ENCODE measurements around the gene ELL. TPM values are rescaled to one million over a fixed set of nuclear protein-coding genes. Genes with fewer than 3 reads are reported as not detected.

Gene ELL
- total RNA-seq, 1 experiment from 2014 or later, result 21.0 TPM

DNA sequence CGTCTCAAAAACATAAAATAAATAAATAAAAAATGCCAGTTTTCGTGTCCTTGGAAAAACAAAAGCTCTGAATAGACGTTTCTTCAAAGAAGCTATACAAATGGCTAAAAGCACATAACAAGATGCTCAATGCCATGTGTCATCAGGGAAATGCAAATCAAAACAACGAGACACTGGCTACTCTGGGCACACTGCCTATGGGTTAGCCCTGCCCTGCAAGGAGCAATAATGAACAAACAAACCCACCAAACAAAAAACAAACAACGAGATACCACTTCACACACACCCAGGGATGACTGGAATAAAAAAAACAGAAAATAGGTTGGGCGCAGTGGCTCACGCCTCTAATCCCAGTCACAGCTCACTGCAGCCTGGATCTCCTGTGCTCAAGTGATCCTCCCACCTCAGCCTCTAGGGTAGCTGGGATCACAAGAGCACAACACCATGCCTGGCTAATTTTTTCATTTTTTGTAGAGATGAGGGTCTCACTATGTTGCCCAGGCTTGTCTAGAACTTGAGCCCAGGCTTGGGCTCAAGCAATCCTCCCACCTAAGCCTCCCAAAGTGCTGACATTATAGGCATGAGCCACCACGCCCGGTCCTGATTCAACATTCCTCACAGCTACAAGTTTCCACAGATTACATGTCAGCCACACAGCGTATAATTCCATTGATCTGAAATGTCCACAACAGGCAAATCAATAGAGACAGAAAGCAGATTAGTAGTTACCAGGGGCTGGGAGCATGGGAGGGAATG lies 68.4 kb downstream of the ELL start:
- H3K27me3 ChIP-seq (ENCODE audit: low read length), result no peaks in the 10 kb centered on the region
- peak; percentile 84 for ATAC-seq
- BruUV-seq (replicated peaks), result no TSS peak
- peak overlapping the region; percentile 40 for H3K4me2 ChIP-seq (ENCODE audit: low read length)
- ChIA-PET POLR2A (ENCODE audit: unreplicated experiment) (no interaction called here), CTCF (interaction anchor here (1.5 kb wide), 1 partner anchor 9 kb away, joined by 10 read pairs; no protein-coding TSS in a partner anchor)
- 0 out of 2 replicates have a peak overlapping the region, but pooled peaks have one; percentile 1 for H3K9ac ChIP-seq (ENCODE audit: low read length)
- DNase-seq, result peak; percentile 81
- H4K20me1 ChIP-seq (ENCODE audit: low read length), result no peaks in the 10 kb centered on the region
- H2AFZ ChIP-seq (ENCODE audit: low read length), result no peak overlapping the region
- H3K27ac ChIP-seq (ENCODE audit: low read length), result peak overlapping the region; percentile 79
- H3K79me2 ChIP-seq (ENCODE audit: low read length), result no peaks in the 10 kb centered on the region
- intact Hi-C loops (cut with micrococcal nuclease), result loop anchor here (1.0 kb wide), 1 partner anchor 8 kb away; no protein-coding TSS in a partner anchor
- peaks cover 21% of the 10 kb centered on the region for H3K4me1 ChIP-seq (ENCODE audit: insufficient read depth, low read length)
- no peak overlapping the region for H3K4me3 ChIP-seq (ENCODE audit: low read length)
- H3K9me3 ChIP-seq (ENCODE audit: low read length), result no peaks in the 10 kb centered on the region
- no peaks in the 10 kb centered on the region for H3K9me2 ChIP-seq (replicated peaks; ENCODE audit: low read length)
- no peaks in the 10 kb centered on the region for H3F3A ChIP-seq (ENCODE audit: low read length, unreplicated experiment)
- TF ChIP-seq EZH2 (IDR thresholded peaks at IDR 0.05; ENCODE audit: low read length, unreplicated experiment), result no peak
- TF ChIP-seq, protein P1, sequence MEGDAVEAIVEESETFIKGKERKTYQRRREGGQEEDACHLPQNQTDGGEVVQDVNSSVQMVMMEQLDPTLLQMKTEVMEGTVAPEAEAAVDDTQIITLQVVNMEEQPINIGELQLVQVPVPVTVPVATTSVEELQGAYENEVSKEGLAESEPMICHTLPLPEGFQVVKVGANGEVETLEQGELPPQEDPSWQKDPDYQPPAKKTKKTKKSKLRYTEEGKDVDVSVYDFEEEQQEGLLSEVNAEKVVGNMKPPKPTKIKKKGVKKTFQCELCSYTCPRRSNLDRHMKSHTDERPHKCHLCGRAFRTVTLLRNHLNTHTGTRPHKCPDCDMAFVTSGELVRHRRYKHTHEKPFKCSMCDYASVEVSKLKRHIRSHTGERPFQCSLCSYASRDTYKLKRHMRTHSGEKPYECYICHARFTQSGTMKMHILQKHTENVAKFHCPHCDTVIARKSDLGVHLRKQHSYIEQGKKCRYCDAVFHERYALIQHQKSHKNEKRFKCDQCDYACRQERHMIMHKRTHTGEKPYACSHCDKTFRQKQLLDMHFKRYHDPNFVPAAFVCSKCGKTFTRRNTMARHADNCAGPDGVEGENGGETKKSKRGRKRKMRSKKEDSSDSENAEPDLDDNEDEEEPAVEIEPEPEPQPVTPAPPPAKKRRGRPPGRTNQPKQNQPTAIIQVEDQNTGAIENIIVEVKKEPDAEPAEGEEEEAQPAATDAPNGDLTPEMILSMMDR (conservative IDR thresholded peaks at IDR 0.05; ENCODE audit: low read depth, low read length), result no peak
- TF ChIP-seq EZH2phosphoT487 (IDR thresholded peaks at IDR 0.05; ENCODE audit: borderline replicate concordance, low read length), result no peak
- H3K36me3 ChIP-seq (ENCODE audit: low read depth, low read length), result peaks cover 13% of the 10 kb centered on the region

DNA sequence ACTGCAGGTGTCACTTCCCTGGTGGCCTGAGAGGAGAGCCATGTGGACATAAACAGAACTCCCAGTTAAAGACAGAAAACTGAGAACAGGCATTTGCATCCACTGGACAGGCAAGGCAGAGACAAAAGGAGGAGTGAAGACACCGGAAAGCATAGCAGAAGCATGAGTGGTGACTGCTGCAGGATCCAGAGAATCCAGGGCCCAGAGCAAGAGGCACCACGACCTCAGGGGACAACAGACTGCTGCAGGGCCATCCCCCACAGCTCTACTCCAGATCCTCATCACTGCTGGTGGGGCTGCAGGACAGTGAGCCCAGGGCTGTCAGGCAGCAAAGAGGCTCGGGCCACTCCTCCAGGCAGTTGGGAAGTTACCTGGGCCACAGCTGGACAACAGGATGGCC lies 69.5 kb downstream of the ELL start:
- Histone ChIP-seq H3K9me3 (ENCODE audit: low read length) (no peaks in the 10 kb centered on the region), H3K4me1 (ENCODE audit: insufficient read depth, low read length) (peaks cover 21% of the 10 kb centered on the region), H3K9me2 (replicated peaks; ENCODE audit: low read length) (no peaks in the 10 kb centered on the region), H3K79me2 (ENCODE audit: low read length) (no peaks in the 10 kb centered on the region), H3K27ac (ENCODE audit: low read length) (no peak overlapping the region), H3F3A (ENCODE audit: low read length, unreplicated experiment) (no peaks in the 10 kb centered on the region), H2AFZ (ENCODE audit: low read length) (no peak overlapping the region), H3K36me3 (ENCODE audit: low read depth, low read length) (peaks cover 10% of the 10 kb centered on the region), H3K27me3 (ENCODE audit: low read length) (no peaks in the 10 kb centered on the region), H3K4me3 (ENCODE audit: low read length) (no peak overlapping the region), H4K20me1 (ENCODE audit: low read length) (no peaks in the 10 kb centered on the region), H3K4me2 (ENCODE audit: low read length) (no peak overlapping the region), H3K9ac (ENCODE audit: low read length) (no peak overlapping the region)
- no peak for TF ChIP-seq EZH2phosphoT487 (IDR thresholded peaks at IDR 0.05; ENCODE audit: borderline replicate concordance, low read length)
- no peak for TF ChIP-seq EZH2 (IDR thresholded peaks at IDR 0.05; ENCODE audit: low read length, unreplicated experiment)
- TF ChIP-seq, protein P1 (conservative IDR thresholded peaks at IDR 0.05; ENCODE audit: low read depth, low read length), result no peak
- BruUV-seq (replicated peaks), result no TSS peak
- intact Hi-C loops (cut with micrococcal nuclease), result no loop called here
- ATAC-seq, result no peak
- ChIA-PET CTCF (no interaction called here), POLR2A (ENCODE audit: unreplicated experiment) (no interaction called here)
- no peak for DNase-seq

All from PC-3 (cell line).